ENCODE results near the gene MORN4. TPM values are rescaled to one million over a fixed set of nuclear protein-coding genes. Genes with fewer than 3 reads are reported as not detected.

Gene MORN4
- total and polyA plus RNA-seq, 2 of the 13 experiments (the other 11 are each of a cell fraction or from before 2014, with no cell fraction given), result 3.4 to 9.1 TPM

- TF ChIP-seq TOPORS (CRISPR knock-in tag; IDR thresholded peaks at IDR 0.05) (no peak), NR2F1 (CRISPR knock-in tag; IDR thresholded peaks at IDR 0.05) (no peak), MAX (IDR thresholded peaks at IDR 0.05) (peak; percentile 54), MAFF (IDR thresholded peaks at IDR 0.05; ENCODE audit: low read depth, low read length) (no peak), ZNF766 (CRISPR knock-in tag; IDR thresholded peaks at IDR 0.05; ENCODE audit: borderline replicate concordance) (no peak), ZNF770 (CRISPR knock-in tag; IDR thresholded peaks at IDR 0.05) (no peak), HNF4A (CRISPR knock-in tag; IDR thresholded peaks at IDR 0.05) (no peak; the same call in 1 of the 2 replicates), LRRFIP1 (CRISPR knock-in tag; conservative IDR thresholded peaks at IDR 0.05) (no peak), MED8 (CRISPR knock-in tag; IDR thresholded peaks at IDR 0.05; ENCODE audit: insufficient replicate concordance) (peak; percentile 14), ZNF543 (CRISPR knock-in tag; IDR thresholded peaks at IDR 0.05) (no peak), UBTF (CRISPR knock-in tag; IDR thresholded peaks at IDR 0.05) (peak; percentile 85), SMC3 (IDR thresholded peaks at IDR 0.05; ENCODE audit: low read length) (no peak), TRIM24 (CRISPR knock-in tag; IDR thresholded peaks at IDR 0.05) (no peak), ZNF780A (CRISPR knock-in tag; IDR thresholded peaks at IDR 0.05) (no peak), SRY (CRISPR knock-in tag; IDR thresholded peaks at IDR 0.05) (0 out of 2 replicates have a peak, but pooled peaks have one; percentile 29), BHLHE40 (IDR thresholded peaks at IDR 0.05; ENCODE audit: low read length) (no peak), NR2F2 (IDR thresholded peaks at IDR 0.05; ENCODE audit: borderline replicate concordance, low read depth) (no peak), GPN1 (CRISPR knock-in tag; IDR thresholded peaks at IDR 0.05; ENCODE audit: borderline replicate concordance) (no peak), FLYWCH1 (CRISPR knock-in tag; IDR thresholded peaks at IDR 0.05) (no peak), ZNF367 (CRISPR knock-in tag; IDR thresholded peaks at IDR 0.05; ENCODE audit: borderline replicate concordance) (no peak), CCAR2 (optimal IDR thresholded peaks at IDR 0.05; ENCODE audit: low read depth, low read length) (no peak), GATA4 (IDR thresholded peaks at IDR 0.05; ENCODE audit: borderline replicate concordance, low read depth) (0 out of 2 replicates have a peak, but pooled peaks have one; percentile 21), ZNF674 (CRISPR knock-in tag; IDR thresholded peaks at IDR 0.05; ENCODE audit: low read depth) (no peak)
Observed at GRCh38 chr10:97632949-97633884, at the start of gene MORN4 (continued).

Data from HepG2 (cell line).